ENCODE data around the gene BICC1. TPM values are rescaled to one million over a fixed set of nuclear protein-coding genes. Genes with fewer than 3 reads are reported as not detected.

Gene BICC1
- total and polyA plus RNA-seq, 2 donors (not counting 3 experiments of a cell fraction or from before 2014, with no cell fraction given): 0.06 to 0.29 TPM

DNA sequence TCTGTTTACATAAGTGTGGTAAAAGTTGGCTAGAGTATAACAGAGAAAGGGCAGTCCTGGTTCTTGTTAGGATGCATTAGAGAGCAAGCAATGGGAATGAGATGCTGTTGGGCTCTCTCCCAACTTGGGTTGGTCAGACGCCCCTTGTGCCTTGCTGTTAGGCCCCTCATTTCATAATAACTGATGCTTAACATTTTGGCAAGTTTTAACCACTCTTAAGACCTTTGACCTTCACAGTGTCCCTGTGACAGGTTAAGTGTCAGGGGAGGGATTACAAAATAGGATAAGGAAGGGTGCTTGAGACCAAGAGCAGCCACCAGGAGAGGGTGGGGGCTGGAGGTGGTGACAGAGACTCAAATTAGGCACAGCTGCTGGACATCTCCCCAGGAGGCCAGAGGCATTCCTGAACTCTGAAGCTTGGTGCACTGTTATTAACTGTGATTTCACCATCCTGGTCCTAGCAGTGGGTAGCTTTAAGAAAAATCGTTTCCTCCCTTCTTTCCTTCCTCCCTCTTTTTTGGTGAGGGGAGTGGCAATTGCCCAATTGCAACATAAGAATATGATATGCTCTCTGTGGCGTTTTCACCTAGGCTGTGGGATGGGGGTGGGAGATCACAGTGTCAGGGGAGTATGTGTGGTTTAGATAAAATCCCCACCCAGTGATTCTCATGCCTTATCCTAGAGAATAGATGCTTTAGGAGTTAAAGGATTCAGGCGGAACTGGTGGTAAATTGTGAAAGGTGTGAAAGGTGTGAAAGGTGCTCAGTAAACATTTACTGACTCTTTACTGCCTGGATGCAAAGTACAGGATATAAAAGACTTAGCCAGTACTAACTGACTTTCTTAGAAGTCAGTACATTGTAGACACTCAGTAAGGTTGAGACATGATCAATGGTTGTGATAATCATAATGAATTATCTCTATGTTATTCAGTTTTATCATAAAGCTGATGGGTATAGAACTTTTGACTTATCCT, 270.5 kb downstream of the BICC1 start:
- Histone ChIP-seq H2AFZ (ENCODE audit: low read depth, low read length) (no peak overlapping the region), H3K9me1 (replicated peaks; ENCODE audit: control insufficient read depth, extremely low read depth, insufficient read depth, low read length) (no peaks in the 10 kb centered on the region), H3K79me2 (ENCODE audit: control insufficient read depth, insufficient read depth, low read length) (no peaks in the 10 kb centered on the region), H3K27ac (ENCODE audit: insufficient read depth, low read depth, low read length) (no peak overlapping the region), H3K4me1 (ENCODE audit: control insufficient read depth, extremely low read depth, insufficient read depth, low read length) (no peaks in the 10 kb centered on the region), H4K20me1 (replicated peaks; ENCODE audit: control insufficient read depth, extremely low read depth, insufficient read depth, low read length) (no peaks in the 10 kb centered on the region), H3K9ac (replicated peaks; ENCODE audit: extremely low read depth, insufficient read depth, low read length) (no peak overlapping the region), H3K27me3 (ENCODE audit: control insufficient read depth in 2 of 2, insufficient read depth in 2 of 2, low read length in 2 of 2) (no peaks in the 10 kb centered on the region), H3K36me3 (ENCODE audit: control insufficient read depth in 2 of 2, extremely low read depth in 1 of 2, insufficient read depth in 2 of 2, low read length in 2 of 2) (no peaks in the 10 kb centered on the region), H3K4me3 (replicated peaks in 1 of 3; ENCODE audit: insufficient read depth in 1 of 3, low read depth in 1 of 3, low read length in 3 of 3) (no peak overlapping the region), H3K9me3 (replicated peaks; ENCODE audit: control insufficient read depth, insufficient read depth, low read length) (no peaks in the 10 kb centered on the region), H3K4me2 (ENCODE audit: insufficient read depth, low read length) (no peak overlapping the region)
- no peak for TF ChIP-seq POLR2A (IDR thresholded peaks at IDR 0.05; ENCODE audit: low read depth, low read length)
- no peak for TF ChIP-seq GATA2 (IDR thresholded peaks at IDR 0.05; ENCODE audit: insufficient read depth, insufficient read length, low read depth, low read length)
- no peak for TF ChIP-seq MYC (IDR thresholded peaks at IDR 0.05; ENCODE audit: low read depth, low read length)
- TF ChIP-seq POLR2AphosphoS5 (IDR thresholded peaks at IDR 0.05; ENCODE audit: insufficient read depth, low read depth, low read length): no peak
- TF ChIP-seq JUN (IDR thresholded peaks at IDR 0.05; ENCODE audit: borderline replicate concordance, insufficient read depth, insufficient read length, low read depth): no peak
- TF ChIP-seq, protein P1, sequence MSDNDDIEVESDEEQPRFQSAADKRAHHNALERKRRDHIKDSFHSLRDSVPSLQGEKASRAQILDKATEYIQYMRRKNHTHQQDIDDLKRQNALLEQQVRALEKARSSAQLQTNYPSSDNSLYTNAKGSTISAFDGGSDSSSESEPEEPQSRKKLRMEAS (IDR thresholded peaks at IDR 0.05; ENCODE audit: insufficient read depth, insufficient read length): no peak
- no peak for TF ChIP-seq EZH2 (IDR thresholded peaks at IDR 0.05; ENCODE audit: borderline replicate concordance, low read depth, low read length, severe bottlenecking)
- TF ChIP-seq, protein P2, sequence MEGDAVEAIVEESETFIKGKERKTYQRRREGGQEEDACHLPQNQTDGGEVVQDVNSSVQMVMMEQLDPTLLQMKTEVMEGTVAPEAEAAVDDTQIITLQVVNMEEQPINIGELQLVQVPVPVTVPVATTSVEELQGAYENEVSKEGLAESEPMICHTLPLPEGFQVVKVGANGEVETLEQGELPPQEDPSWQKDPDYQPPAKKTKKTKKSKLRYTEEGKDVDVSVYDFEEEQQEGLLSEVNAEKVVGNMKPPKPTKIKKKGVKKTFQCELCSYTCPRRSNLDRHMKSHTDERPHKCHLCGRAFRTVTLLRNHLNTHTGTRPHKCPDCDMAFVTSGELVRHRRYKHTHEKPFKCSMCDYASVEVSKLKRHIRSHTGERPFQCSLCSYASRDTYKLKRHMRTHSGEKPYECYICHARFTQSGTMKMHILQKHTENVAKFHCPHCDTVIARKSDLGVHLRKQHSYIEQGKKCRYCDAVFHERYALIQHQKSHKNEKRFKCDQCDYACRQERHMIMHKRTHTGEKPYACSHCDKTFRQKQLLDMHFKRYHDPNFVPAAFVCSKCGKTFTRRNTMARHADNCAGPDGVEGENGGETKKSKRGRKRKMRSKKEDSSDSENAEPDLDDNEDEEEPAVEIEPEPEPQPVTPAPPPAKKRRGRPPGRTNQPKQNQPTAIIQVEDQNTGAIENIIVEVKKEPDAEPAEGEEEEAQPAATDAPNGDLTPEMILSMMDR (IDR thresholded peaks at IDR 0.05; ENCODE audit: extremely low read depth in 1 of 2, insufficient read depth in 1 of 2, low read depth in 1 of 2, low read length in 2 of 2): no peak
- TF ChIP-seq FOS (IDR thresholded peaks at IDR 0.05; ENCODE audit: borderline replicate concordance, insufficient read depth, low read length): no peak
- no peak for DNase-seq (ENCODE audit: low read depth, low spot score)
- no TSS peak for BruUV-seq (replicated peaks)
- CTCF ChIA-PET: interaction anchor here (1.3 kb wide), 1 partner anchor 839 kb away, joined by 7 read pairs; no protein-coding TSS in a partner anchor
- intact Hi-C loops (cut with micrococcal nuclease): loop anchor here (1.0 to 10.0 kb wide), 8 partner anchors 169 to 1262 kb away; no protein-coding TSS in a partner anchor
- dilution Hi-C loops (cut with MboI; ENCODE audit: extremely low pct_ligation_motif_present, low sequenced_read_pairs): no loop called here
- no peak for FAIRE-seq
- POLR2A ChIA-PET: no interaction called here
